Gastrocnemius medialis (tissue), 4 donors: ENCODE data around the gene C2CD5.

Experiments
- POLR2A ChIP-seq, 2 donors: fragments of 450-650 bp; IDR thresholded peaks; one replicate each; pipeline ENCODE4 v1.6.1; 2017; ENCODE audit warnings: antibody characterized with exemption in 2 of 2, mild to moderate bottlenecking in 2 of 2, moderate library complexity in 2 of 2
- TF ChIP-seq, protein P1 (sequence below), 5 experiments: fragments of 450-650 bp in 3 of 5; fragments of 200-600 bp in 2 of 5; sonication (generic) in 2 of 5; IDR thresholded peaks in 4 of 5; conservative IDR thresholded peaks in 1 of 5; 1 replicate in 4 of 5; 2 replicates in 1 of 5; pipeline ENCODE4 v1.5.1; 2016 to 2019; ENCODE audit warnings: antibody characterized with exemption in 5 of 5, mild to moderate bottlenecking in 3 of 5, moderate library complexity in 3 of 5

DNA sequence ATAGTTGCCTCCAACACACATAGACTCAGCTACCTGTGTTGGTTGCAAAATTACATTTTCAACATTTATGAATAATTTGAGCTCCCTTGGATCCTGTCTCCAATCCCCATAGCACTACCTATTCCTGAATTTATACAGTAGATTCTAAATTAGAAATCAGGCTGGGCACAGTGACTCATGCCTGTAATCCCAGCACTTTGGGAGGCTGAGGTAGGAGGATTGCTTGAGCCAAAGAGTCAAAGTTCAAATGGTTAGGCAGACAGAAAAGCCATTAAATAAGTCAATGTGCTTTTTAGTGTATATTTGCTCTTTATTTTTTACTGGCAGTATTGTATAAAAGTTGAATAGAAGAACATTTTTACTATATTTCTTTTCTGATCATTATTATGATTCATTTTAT is 24.9 kb upstream of the C2CD5 start:
- no peak for TF ChIP-seq POLR2A (IDR thresholded peaks at IDR 0.05)
- TF ChIP-seq, protein P1, sequence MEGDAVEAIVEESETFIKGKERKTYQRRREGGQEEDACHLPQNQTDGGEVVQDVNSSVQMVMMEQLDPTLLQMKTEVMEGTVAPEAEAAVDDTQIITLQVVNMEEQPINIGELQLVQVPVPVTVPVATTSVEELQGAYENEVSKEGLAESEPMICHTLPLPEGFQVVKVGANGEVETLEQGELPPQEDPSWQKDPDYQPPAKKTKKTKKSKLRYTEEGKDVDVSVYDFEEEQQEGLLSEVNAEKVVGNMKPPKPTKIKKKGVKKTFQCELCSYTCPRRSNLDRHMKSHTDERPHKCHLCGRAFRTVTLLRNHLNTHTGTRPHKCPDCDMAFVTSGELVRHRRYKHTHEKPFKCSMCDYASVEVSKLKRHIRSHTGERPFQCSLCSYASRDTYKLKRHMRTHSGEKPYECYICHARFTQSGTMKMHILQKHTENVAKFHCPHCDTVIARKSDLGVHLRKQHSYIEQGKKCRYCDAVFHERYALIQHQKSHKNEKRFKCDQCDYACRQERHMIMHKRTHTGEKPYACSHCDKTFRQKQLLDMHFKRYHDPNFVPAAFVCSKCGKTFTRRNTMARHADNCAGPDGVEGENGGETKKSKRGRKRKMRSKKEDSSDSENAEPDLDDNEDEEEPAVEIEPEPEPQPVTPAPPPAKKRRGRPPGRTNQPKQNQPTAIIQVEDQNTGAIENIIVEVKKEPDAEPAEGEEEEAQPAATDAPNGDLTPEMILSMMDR (IDR thresholded peaks at IDR 0.05 in 4 of 5, conservative IDR thresholded peaks at IDR 0.05 in 1 of 5) = no peak
